NCI-H524 (cell line): ENCODE measurements around the gene TUBB4B.

Source experiments
- DNase-seq, 2 experiments: peaks; one replicate each; lab custom pipeline; 2025; lab: John Stamatoyannopoulos, UW

Gene TUBB4B

GRCh38 chr9:137251490-137252268 is 10.6 kb downstream of the TUBB4B start:
- DNase-seq: no peak

GRCh38 chr9:137252555-137253506 is 11.7 kb downstream of the TUBB4B start:
- DNase-seq: no peak

GRCh38 chr9:137253717-137254623 is 12.9 kb downstream of the TUBB4B start:
- no peak for DNase-seq

GRCh38 chr9:137254624-137255447 is 13.7 kb downstream of the TUBB4B start, which contains the start of gene NELFB:
NELFB (plus strand) TSS chr9:137255327.
- DNase-seq: peak; percentile 77 to 89

- DNase-seq: peak in 1 of 2 experiments; percentile 69
These were observed 14.5 kb downstream of the TUBB4B start for GRCh38 chr9:137255448-137256114.

GRCh38 chr9:137256362-137256761 is 15.3 kb downstream of the TUBB4B start:
- no peak for DNase-seq

DNA sequence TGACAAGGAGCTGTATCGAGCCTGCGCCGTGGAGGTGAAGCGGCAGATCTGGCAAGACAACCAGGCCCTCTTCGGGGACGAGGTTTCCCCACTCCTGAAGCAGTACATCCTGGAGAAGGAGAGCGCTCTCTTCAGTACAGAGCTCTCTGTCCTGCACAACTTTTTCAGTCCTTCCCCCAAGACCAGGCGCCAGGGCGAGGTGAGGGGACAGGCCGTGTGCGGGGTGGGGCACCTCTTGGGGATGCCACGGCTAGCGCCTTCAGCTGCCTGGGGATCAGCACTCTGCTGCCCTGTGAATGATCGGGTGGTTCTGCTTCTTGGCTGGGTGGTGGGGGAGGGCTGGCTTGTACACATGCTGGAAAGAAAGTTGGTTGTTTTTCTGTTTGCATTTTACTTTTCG is 15.8 kb downstream of the TUBB4B start:
- no peak for DNase-seq

- peak in 1 of 2 experiments; percentile 47 for DNase-seq
These were observed 21.3 kb downstream of the TUBB4B start for GRCh38 chr9:137262173-137262908.

DNA sequence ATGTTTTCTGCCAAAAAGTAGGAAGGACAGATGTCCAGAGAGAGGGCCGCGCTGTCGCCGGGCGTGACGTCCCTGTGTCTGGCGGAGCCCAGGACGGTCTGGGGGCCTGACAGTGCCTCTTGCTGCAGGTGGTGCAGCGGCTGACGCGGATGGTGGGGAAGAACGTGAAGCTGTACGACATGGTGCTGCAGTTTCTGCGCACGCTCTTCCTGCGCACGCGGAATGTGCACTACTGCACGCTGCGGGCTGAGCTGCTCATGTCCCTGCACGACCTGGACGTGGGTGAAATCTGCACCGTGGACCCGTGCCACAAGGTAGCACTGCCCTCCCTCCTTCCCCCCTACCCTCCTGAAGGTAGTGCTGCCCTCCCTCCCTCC is 21.8 kb downstream of the TUBB4B start:
- no peak for DNase-seq

DNA sequence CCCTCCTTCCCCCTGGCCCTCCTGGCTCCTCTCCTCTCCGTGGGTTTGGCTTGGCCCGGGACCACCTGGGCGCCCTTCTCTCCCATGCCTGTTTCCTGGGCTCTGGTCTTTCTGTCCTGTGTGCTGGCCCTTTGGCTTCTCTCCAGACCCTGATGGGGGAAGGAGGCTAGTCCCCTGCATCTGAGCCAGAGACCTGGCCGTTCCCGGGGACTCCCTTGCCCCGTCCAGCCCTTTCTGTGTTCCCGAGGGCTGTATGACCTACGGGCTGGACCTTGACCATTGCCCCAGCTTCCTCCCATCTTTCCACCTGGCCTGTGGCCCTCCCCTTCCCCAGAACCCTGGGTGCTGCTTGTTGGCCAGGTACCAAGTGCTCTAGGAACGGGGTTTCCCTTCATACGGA is 22.4 kb downstream of the TUBB4B start:
- DNase-seq: no peak

DNA sequence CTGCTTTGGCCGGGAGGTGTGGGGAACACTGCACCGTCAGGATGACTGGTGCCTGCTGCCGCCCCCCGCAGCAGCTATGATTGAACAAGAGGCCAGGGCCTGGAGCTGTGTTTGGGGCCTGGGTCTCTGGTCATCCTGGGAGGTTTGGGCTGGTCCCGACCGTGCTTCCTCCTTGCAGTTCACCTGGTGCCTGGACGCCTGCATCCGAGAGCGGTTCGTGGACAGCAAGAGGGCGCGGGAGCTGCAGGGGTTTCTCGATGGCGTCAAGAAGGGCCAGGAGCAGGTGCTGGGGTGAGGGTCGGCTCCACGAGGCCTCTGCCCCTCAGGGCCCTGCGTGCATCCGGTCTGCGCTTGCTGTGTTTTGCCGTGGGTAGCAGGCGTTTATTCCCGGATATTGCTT is 23.0 kb downstream of the TUBB4B start:
- DNase-seq: no peak

GRCh38 chr9:137265496-137266161 is 24.5 kb downstream of the TUBB4B start:
- no peak for DNase-seq

DNA sequence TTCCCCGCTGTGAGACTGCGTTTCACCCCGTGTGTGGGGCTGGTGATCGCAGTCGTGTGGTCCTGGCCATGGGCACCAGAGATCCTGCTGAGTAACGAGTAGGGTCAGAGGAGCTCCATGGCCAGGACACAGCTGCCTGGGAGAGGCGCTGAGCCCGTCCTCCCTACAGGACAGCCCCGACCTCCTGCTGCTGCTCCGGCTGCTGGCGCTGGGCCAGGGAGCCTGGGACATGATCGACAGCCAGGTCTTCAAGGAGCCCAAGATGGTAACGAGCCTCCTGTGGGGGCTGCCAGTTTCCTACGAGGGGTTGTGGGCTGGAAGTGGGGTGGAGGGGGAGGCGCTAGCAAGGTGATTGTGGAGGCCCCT is 25.1 kb downstream of the TUBB4B start:
- DNase-seq: no peak

DNA sequence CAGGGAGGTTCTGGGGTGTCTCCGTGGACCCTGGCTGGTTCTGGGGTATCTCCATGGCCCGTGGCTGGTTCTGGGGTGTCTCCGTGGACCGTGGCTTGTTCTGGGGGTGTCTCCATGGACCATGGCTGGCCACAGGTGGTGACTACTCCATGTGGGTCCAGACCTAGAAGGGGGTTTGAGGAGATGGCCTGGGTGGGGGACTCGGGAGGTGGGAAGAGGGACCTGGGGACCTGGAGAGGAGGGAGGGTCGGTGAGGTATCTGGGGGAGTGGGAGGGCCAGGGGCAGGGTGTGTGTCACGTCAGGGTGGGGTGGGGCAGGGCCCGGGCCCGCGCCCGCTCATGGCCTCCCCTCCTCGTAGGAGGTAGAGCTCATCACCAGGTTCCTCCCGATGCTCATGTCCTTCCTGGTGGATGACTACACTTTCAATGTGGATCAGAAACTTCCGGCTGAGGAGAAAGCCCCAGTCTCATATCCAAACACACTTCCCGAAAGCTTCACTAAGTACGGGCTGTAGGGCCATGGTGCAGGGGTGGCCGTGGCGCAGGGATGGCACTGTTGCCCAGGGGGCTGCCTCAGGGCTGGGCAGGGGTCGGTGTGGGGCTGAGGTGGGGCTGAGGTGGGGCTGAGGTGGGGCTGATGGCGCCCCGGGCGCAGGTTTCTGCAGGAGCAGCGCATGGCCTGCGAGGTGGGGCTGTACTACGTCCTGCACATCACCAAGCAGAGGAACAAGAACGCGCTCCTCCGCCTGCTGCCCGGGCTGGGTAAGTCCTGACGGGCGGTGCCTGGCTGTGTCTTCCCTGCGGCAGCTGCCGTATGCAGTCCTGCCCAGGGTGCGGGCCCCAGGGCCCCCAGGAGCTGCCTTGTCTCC is 25.7 kb downstream of the TUBB4B start:
- no peak for DNase-seq

- DNase-seq: no peak
These were observed 26.9 kb downstream of the TUBB4B start for GRCh38 chr9:137267933-137268355.

DNA sequence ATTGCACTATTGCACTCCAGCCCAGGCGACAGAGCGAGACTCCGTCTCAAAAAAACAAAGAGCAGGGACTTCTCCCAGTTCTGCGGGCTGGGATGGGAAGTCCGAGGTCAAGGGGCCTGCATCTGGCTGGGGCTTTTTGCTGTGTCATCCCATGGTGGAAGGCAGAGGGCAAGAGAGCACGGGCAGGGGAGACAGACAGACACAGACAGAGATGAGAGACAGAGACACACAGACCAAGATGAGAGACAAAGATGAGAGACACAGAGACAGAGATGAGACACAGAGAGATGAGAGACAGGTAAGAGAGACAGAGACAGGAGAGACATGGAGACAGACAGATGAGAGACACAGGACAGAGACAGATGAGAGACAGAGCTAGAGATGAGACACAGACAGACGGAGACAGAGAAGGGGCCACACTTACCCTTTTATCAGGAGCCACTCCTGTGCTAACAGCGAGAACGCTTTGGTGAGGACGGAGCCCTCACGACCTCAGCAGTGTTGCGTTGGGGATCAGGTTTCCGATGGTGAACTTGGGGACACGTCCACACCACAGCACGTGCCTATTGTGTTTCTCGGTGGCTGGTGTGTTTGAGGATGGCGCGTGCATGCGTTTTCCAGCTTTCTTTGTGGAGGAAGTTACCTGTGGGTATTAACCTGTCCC is 27.6 kb downstream of the TUBB4B start:
- no peak for DNase-seq

DNA sequence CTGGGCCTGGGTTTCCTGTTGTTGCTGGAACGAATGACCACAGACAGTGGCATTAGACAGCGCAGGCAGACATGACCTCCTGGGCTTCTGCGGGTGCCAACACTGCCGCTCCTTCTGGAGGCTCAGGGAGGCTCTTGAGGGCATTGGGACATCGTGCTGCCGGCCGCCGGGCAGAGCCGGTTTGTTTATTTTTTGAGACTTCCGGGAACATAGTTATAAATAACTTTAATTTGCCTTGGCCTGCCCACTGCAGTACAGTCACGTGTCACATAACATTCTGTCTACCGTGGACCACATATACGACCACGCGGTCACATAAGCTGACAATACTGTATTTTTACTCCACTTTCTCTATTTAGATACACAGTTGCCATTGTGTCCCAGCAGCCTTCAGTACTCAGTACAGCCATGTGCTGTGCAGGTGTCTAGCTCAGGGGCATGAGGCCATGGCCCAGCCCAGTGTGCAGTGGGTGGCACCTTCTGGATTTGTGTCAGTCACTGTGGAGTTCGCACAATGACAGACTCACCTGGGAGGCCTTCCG is 28.2 kb downstream of the TUBB4B start:
- DNase-seq: no peak
